Right cardiac atrium (tissue), 5 donors: ENCODE results near the gene PPM1B. TPM values are rescaled to one million over a fixed set of nuclear protein-coding genes. Genes with fewer than 3 reads are reported as not detected.

Source experiments
- ATAC-seq, 2 donors: fragments of 200-7000 bp; cut with Tn5 transposase; one replicate each; pipeline versions ENCODE4 v1.8.0 to v1.9.1; 2020; ENCODE audit warnings: moderate library complexity in 2 of 2, mild to moderate bottlenecking in 1 of 2
- DNase-seq, 3 donors: peaks; one replicate each; pipeline ENCODE4 v3.0.0-alpha.2; 2020
- H3K27ac ChIP-seq: one replicate; pipeline ENCODE4 v1.5.1; 2013; ENCODE audit warnings: mild to moderate bottlenecking, low read length, control low read depth, moderate library complexity
- H3K27me3 ChIP-seq: one replicate; pipeline ENCODE4 v1.6.1; 2013; ENCODE audit not compliant: control insufficient read depth, insufficient read depth
- H3K4me1 ChIP-seq: one replicate; pipeline ENCODE4 v1.6.1; 2013; ENCODE audit warnings: low read length; ENCODE audit not compliant: control insufficient read depth, insufficient read depth
- H3K4me3 ChIP-seq: one replicate; pipeline ENCODE4 v1.5.1; 2013; ENCODE audit warnings: low read length, control low read depth
- H3K9me3 ChIP-seq: one replicate; pipeline ENCODE4 v1.6.1; 2013; ENCODE audit warnings: low read length; ENCODE audit not compliant: control insufficient read depth
- WGBS: extraction: QIAGEN DNeasy Blood & Tissue Kit; methylation state at CpG from one replicate; pipeline ENCODE4 v1.1.7; 2013; 5-methylcytosine and 5-hydroxymethylcytosine counted together
- intact Hi-C, 4 donors: fragments of 100-400 bp; cut with DNase I; formaldehyde crosslinking; loops; one replicate each; pipeline versions ENCODE4 v1.11.0 to v1.14.0; 2022 to 2023
- polyA plus RNA-seq: library from polyadenylated mRNA; stranded (reverse); fragments of 200-250 nt; gene quantifications from one replicate; pipeline ENCODE4 v1.2.3, GENCODE V29; 2013
- total RNA-seq, 4 donors: library from RNA; stranded (reverse); fragmentation: NEBNext Ultra II Directional; extraction: Animal tissue kit (Norgen Biotek cat#: 25700); gene quantifications; one replicate each; pipeline ENCODE4 v1.2.1, GENCODE V29; 2021
- donor health status: healthy with polysubstance abuse.
- donor health status: DM: no; HTN: yes; CAD: no.
- donor health status: DM: no; HTN: no; CAD: no.
- donor health status: DM: no; HTN: yes; CAD: no; lungs with severe emphysema.
- donor health status: DM: yes; HTN: yes; CAD: no.

PPM1B gene
- total and polyA plus RNA-seq, 5 donors: 26.7 to 57.7 (median 42.7) TPM

- Histone ChIP-seq H3K27ac (no peak overlapping the region), H3K27me3 (no peaks in the 10 kb centered on the region), H3K9me3 (no peaks in the 10 kb centered on the region), H3K4me1 (peaks cover 11% of the 10 kb centered on the region), H3K4me3 (no peak overlapping the region)
- DNase-seq: no peak
- ATAC-seq: no peak
- intact Hi-C loops: no loop called here
- 90% methylated on average over 2 of the region's 2 CpGs for WGBS
These were observed 13.0 kb downstream of the PPM1B start for GRCh38 chr2:44181648-44182047.

GRCh38 chr2:44184106-44184505, 15.4 kb downstream of the PPM1B start:
- Histone ChIP-seq H3K27me3 (no peaks in the 10 kb centered on the region), H3K4me3 (no peak overlapping the region), H3K9me3 (no peaks in the 10 kb centered on the region), H3K4me1 (peaks cover 12% of the 10 kb centered on the region), H3K27ac (no peak overlapping the region)
- no peak for DNase-seq
- 67% methylated on average over 3 of the region's 3 CpGs for WGBS
- intact Hi-C loops: no loop called here
- no peak for ATAC-seq

GRCh38 chr2:44186810-44187209, 18.1 kb downstream of the PPM1B start:
- ATAC-seq (peak in 1 of 2 donors; percentile 26), DNase-seq (no peak)
- intact Hi-C loops: no loop called here
- no peaks in the 10 kb centered on the region for H3K27me3 ChIP-seq
- no peak overlapping the region for H3K4me3 ChIP-seq
- no peak overlapping the region for H3K27ac ChIP-seq
- H3K9me3 ChIP-seq: no peaks in the 10 kb centered on the region
- H3K4me1 ChIP-seq: peaks cover 6% of the 10 kb centered on the region

GRCh38 chr2:44187251-44187650, 18.6 kb downstream of the PPM1B start:
- WGBS: 96% methylated on average over 4 of the region's 4 CpGs
- H3K4me1 ChIP-seq: peaks cover 6% of the 10 kb centered on the region
- H3K4me3 ChIP-seq: no peak overlapping the region
- ATAC-seq (no peak), DNase-seq (no peak)
- intact Hi-C loops: no loop called here
- H3K9me3 ChIP-seq: no peaks in the 10 kb centered on the region
- H3K27ac ChIP-seq: no peak overlapping the region
- H3K27me3 ChIP-seq: no peaks in the 10 kb centered on the region

DNA sequence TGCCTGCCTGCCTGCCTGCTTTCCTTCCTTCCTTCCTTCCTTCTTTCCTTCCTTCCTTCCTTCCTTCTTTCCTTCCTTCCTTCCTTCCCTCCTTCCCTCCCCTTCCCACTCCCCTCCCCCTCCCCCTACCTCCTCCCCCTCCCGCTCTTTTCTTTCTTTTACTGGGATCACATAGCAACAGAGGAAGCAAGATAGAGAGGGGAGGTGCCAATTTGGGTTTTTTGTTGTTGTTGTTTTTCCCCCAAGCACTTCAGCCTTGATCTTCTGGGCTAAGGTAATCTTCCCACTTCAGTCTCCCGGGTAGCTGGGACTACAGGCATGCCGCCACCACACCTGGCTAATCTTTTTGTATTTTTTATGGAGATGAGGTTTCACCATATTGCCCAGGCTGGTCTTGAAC, 20.0 kb downstream of the PPM1B start:
- WGBS: 77% methylated on average over 3 of the region's 3 CpGs
- intact Hi-C loops: no loop called here
- Histone ChIP-seq H3K4me3 (no peak overlapping the region), H3K4me1 (peaks cover 6% of the 10 kb centered on the region), H3K9me3 (no peaks in the 10 kb centered on the region), H3K27ac (no peak overlapping the region), H3K27me3 (no peaks in the 10 kb centered on the region)
- no peak for DNase-seq
- no peak for ATAC-seq

DNA sequence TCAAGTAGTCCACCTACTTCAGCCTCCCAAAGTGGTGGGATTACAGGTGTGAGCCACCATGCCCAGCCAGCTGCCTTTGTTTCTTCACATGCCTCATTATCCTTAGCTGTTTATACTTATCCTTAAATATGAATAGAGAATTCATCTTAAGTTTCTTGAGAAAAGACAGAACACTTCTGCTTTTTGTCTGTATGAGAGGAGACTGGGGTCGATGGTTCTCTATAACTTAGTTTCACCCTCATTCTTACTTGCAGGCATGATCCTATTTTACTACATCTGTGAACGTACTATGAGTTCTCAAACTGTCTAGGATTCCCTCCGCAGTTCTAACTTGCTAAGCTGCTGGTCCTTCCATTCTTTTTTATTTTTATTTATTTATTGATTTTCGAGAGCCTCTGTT, 20.4 kb downstream of the PPM1B start:
- no peak for DNase-seq
- ATAC-seq: no peak
- H3K27ac ChIP-seq: no peak overlapping the region
- H3K4me1 ChIP-seq: peaks cover 6% of the 10 kb centered on the region
- intact Hi-C loops: no loop called here
- H3K27me3 ChIP-seq: no peaks in the 10 kb centered on the region
- no peak overlapping the region for H3K4me3 ChIP-seq
- WGBS: 96% methylated on average over 4 of the region's 4 CpGs
- no peaks in the 10 kb centered on the region for H3K9me3 ChIP-seq

DNA sequence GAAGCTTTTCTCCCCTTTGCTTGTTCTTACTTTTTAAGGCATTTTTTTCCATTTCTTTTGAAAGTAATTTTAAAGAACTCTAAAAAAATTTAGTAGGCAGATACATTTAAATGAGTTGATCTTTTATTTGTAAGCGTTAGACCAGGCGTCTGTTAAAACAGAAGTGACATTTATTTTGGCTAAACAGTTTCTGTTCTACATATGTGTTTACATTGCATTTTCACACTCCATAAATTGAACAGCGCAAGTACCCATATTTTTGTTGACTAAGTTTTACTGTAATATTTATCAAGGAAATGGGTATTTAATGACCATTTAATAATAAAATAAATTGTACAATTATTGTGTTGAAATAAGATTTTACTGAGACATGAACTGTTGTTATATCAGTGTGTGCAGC, 21.9 kb downstream of the PPM1B start:
- intact Hi-C loops: no loop called here
- WGBS: 91% methylated on average over 3 of the region's 3 CpGs
- Histone ChIP-seq H3K27me3 (no peaks in the 10 kb centered on the region), H3K27ac (no peak overlapping the region), H3K9me3 (no peaks in the 10 kb centered on the region), H3K4me1 (peaks cover 4% of the 10 kb centered on the region), H3K4me3 (no peak overlapping the region)
- no peak for ATAC-seq
- DNase-seq: no peak

DNA sequence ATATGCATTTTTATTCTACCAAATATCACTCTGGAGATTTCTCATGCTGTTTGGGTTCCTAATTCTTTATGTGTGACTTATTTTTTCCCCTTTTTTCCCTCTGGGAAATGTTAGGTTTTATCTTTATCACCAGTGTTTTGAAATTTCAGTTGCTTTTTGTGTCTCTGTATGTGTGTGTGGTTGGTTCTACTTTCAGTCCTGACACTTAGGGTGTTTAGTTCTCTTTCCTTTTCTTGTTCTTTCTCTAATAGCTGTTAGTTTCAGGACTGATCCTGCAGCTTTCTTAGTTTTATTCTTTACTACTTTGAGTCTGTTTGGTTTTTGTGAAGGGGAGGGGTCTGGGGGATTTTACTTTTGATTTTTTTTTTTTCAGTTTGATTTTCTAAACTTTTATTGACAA, 23.1 kb downstream of the PPM1B start:
- Histone ChIP-seq H3K27ac (no peak overlapping the region), H3K9me3 (no peaks in the 10 kb centered on the region)

GRCh38 chr2:44192646-44193045, 24.0 kb downstream of the PPM1B start:
- Histone ChIP-seq H3K9me3 (no peaks in the 10 kb centered on the region), H3K4me1 (peaks cover 4% of the 10 kb centered on the region), H3K4me3 (no peak overlapping the region), H3K27ac (no peak overlapping the region), H3K27me3 (no peaks in the 10 kb centered on the region)
- intact Hi-C loops: no loop called here
- no peak for ATAC-seq
- 89% methylated on average over 1 of the region's 1 CpG for WGBS
- DNase-seq: no peak

More for the DNA sequence above, 23.1 kb downstream of the PPM1B start:
- DNase-seq (no peak), ATAC-seq (no peak)
- H3K4me1 ChIP-seq: peaks cover 4% of the 10 kb centered on the region
- intact Hi-C loops: no loop called here
- H3K27me3 ChIP-seq: no peaks in the 10 kb centered on the region
- no peak overlapping the region for H3K4me3 ChIP-seq

DNA sequence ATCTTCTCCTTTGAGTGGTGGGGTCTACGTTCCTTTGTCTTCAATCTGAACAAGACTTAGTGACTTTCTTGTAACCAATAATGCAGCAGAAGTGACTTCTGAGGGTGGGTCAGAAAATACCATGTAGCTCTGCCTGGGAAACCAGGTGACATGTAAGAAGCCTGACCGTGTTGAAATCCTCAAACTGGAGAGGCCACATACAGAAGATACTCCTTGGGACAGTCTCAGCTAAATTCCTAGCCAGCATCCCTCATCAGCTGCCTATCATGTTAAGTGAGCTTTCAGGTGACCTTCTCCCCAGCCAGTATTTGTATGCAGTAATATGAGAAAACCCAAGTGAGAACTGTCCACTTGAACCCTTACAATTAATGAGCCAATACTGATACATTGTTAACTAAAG, 27.0 kb downstream of the PPM1B start:
- intact Hi-C loops: no loop called here
- ATAC-seq (no peak), DNase-seq (no peak)
- 91% methylated on average over 2 of the region's 2 CpGs for WGBS
- H3K4me1 ChIP-seq: peaks cover 2% of the 10 kb centered on the region
- H3K9me3 ChIP-seq: no peaks in the 10 kb centered on the region
- H3K27ac ChIP-seq: no peak overlapping the region
- no peak overlapping the region for H3K4me3 ChIP-seq
- no peaks in the 10 kb centered on the region for H3K27me3 ChIP-seq

GRCh38 chr2:44197816-44198215, 29.1 kb downstream of the PPM1B start:
- DNase-seq (no peak), ATAC-seq (no peak)
- intact Hi-C loops: no loop called here
- WGBS: 95% methylated on average over 6 of the region's 6 CpGs
- Histone ChIP-seq H3K4me3 (no peak overlapping the region), H3K27me3 (no peaks in the 10 kb centered on the region), H3K9me3 (no peaks in the 10 kb centered on the region), H3K27ac (no peak overlapping the region), H3K4me1 (peaks cover 4% of the 10 kb centered on the region)

DNA sequence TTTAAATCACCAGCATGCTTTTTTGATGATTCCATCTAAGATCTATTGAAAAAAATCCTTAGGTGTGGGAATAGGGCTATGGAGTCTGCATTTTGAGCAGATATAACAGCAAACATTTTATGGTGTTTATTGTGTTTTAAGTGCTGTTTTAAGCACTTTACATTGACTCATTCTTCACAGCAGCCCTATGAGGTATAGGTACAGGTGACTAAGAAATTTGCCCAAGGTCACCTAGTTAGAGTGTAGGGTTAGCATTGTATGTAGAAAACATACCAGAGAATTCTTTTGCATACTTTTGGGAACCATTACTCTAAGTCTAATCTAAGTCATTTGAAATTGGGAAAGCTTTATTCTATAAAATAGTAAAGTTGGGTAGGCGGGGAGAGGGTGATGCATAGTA, 31.3 kb downstream of the PPM1B start:
- intact Hi-C loops: no loop called here
- H3K27me3 ChIP-seq: no peaks in the 10 kb centered on the region
- 100% methylated on average over 1 of the region's 1 CpG for WGBS
- no peak for ATAC-seq
- H3K9me3 ChIP-seq: no peaks in the 10 kb centered on the region
- no peak overlapping the region for H3K4me3 ChIP-seq
- no peak overlapping the region for H3K27ac ChIP-seq
- no peak for DNase-seq
- peaks cover 3% of the 10 kb centered on the region for H3K4me1 ChIP-seq
